ENCODE measurements around the gene EIF4EBP3.
"Not testable (repeated sequence)": the region's sequence is repeated elsewhere in the genome, so short reads cannot be mapped to it uniquely, and the experiment has no call there.

DNA sequence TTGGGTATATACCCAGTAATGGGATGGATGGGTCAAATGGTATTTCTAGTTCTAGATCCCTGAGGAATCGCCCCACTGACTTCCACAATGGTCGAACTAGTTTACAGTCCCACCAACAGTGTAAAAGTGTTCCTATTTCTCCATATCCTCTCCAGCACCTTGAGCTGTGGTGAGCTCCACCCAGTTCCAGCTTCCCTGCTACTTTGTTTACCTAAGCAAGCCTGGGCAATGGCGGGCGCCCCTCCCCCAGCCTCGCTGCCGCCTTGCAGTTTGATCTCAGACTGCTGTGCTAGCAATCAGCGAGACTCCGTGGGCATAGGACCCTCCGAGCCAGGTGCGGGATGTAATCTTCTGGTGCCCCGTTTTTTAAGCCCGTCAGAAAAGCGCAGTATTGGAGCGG is 45.6 kb downstream of the EIF4EBP3 start:
- not testable (repeated sequence) for TF ChIP-seq POLR2A (IDR thresholded peaks at IDR 0.05)
- TF ChIP-seq, protein P1, sequence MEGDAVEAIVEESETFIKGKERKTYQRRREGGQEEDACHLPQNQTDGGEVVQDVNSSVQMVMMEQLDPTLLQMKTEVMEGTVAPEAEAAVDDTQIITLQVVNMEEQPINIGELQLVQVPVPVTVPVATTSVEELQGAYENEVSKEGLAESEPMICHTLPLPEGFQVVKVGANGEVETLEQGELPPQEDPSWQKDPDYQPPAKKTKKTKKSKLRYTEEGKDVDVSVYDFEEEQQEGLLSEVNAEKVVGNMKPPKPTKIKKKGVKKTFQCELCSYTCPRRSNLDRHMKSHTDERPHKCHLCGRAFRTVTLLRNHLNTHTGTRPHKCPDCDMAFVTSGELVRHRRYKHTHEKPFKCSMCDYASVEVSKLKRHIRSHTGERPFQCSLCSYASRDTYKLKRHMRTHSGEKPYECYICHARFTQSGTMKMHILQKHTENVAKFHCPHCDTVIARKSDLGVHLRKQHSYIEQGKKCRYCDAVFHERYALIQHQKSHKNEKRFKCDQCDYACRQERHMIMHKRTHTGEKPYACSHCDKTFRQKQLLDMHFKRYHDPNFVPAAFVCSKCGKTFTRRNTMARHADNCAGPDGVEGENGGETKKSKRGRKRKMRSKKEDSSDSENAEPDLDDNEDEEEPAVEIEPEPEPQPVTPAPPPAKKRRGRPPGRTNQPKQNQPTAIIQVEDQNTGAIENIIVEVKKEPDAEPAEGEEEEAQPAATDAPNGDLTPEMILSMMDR (IDR thresholded peaks at IDR 0.05), result not testable (repeated sequence)
